NCI-H82 (cell line): ENCODE measurements around the gene CCSER2.
"Not testable (repeated sequence)": the region's sequence is repeated elsewhere in the genome, so short reads cannot be mapped to it uniquely, and the experiment has no call there.

ENCODE experiments used
- DNase-seq: peaks from one replicate; lab custom pipeline; 2025; lab: John Stamatoyannopoulos, UW

The CCSER2 gene

GRCh38 chr10:84392181-84392580 is 63.8 kb downstream of the CCSER2 start:
- DNase-seq, result no peak

GRCh38 chr10:84395581-84395980 is 67.2 kb downstream of the CCSER2 start:
- no peak for DNase-seq

GRCh38 chr10:84397735-84398144 is 69.4 kb downstream of the CCSER2 start:
- DNase-seq, result no peak

GRCh38 chr10:84398696-84399095 is 70.3 kb downstream of the CCSER2 start:
- DNase-seq, result no peak

GRCh38 chr10:84401854-84402611 is 73.6 kb downstream of the CCSER2 start:
- no peak for DNase-seq

GRCh38 chr10:84404783-84405182 is 76.4 kb downstream of the CCSER2 start:
- DNase-seq, result no peak

GRCh38 chr10:84405662-84406061 is 77.3 kb downstream of the CCSER2 start:
- no peak for DNase-seq

GRCh38 chr10:84406561-84406960 is 78.2 kb downstream of the CCSER2 start:
- DNase-seq, result no peak

- no peak for DNase-seq
These were observed 79.1 kb downstream of the CCSER2 start for GRCh38 chr10:84407388-84408049.

GRCh38 chr10:84412482-84412881 is 84.1 kb downstream of the CCSER2 start:
- DNase-seq, result no peak

GRCh38 chr10:84414110-84414509 is 85.7 kb downstream of the CCSER2 start:
- DNase-seq, result not testable (repeated sequence)

- no peak for DNase-seq
These were observed 87.3 kb downstream of the CCSER2 start for GRCh38 chr10:84415539-84416244.

GRCh38 chr10:84416245-84416555 is 87.8 kb downstream of the CCSER2 start:
- no peak for DNase-seq

- no peak for DNase-seq
These were observed 95.3 kb downstream of the CCSER2 start for GRCh38 chr10:84423719-84424118.

GRCh38 chr10:84424731-84425167 is 96.4 kb downstream of the CCSER2 start:
- peak; percentile 4 for DNase-seq

- no peak for DNase-seq
These were observed 99.7 kb downstream of the CCSER2 start for GRCh38 chr10:84427903-84428650.

- no peak for DNase-seq
These were observed 100.3 kb downstream of the CCSER2 start for GRCh38 chr10:84428711-84429110.

GRCh38 chr10:84429926-84430520 is 101.6 kb downstream of the CCSER2 start:
- DNase-seq, result peak; percentile 78

GRCh38 chr10:84432891-84433290 is 104.5 kb downstream of the CCSER2 start:
- DNase-seq, result no peak

GRCh38 chr10:84440781-84441180 is 112.4 kb downstream of the CCSER2 start:
- no peak for DNase-seq

- no peak for DNase-seq
These were observed 119.5 kb downstream of the CCSER2 start for GRCh38 chr10:84447701-84448400.
